Nucleus accumbens (tissue), 56 donors: ENCODE measurements around the gene WSCD1.

Experiments
- DNase-seq, 56 donors: peaks; one replicate each; lab custom pipeline; 2025; lab: John Stamatoyannopoulos, UW

WSCD1 gene

DNA sequence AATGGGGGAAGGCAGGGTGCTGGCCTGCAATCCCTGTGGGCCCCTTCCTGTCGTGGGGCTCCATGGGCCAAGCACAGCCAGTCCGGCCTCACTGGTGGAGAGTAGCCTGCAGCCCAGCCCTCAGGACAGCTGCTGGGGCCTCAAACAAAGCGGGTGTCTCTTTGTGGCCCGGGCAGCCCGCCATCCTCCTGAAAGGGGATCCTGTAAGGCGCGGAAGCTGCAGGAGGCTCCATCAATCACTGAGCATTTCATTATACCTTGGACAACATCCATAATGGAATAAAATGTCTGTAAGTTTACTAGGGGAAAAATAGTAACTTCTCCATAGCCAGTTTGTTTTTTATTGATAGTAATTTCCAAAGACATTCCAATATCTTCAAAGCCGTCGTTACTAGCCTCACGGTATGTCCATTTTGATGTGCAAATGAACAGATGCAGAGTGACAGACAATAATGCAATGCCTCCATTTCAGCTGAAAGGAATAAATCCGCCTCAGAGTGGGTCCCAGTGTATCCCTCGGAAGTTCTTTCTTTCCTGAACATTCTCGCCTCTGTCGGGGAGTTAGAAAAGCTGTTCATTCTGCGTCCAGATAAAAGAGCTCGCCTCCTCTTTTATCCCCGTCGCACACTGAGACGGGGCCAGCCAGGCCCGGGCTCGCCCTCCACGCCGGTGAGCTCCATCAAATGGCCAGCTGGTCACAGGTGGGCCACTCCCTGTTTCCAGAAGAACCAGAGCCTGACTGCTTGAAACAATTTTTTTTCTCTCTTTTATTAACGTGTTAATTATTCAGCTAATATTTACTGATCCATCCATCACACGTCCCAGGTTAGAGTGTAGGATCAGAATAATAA lies 14.4 kb downstream of the WSCD1 start:
- DNase-seq: peak in 55 of 56 donors; percentile 40 to 95 (median 84)

GRCh38 chr17:6085812-6086211 lies 15.6 kb downstream of the WSCD1 start:
- no peak for DNase-seq

GRCh38 chr17:6086603-6087400 lies 16.6 kb downstream of the WSCD1 start:
- peak in 1 of 56 donors; percentile 21 for DNase-seq

DNA sequence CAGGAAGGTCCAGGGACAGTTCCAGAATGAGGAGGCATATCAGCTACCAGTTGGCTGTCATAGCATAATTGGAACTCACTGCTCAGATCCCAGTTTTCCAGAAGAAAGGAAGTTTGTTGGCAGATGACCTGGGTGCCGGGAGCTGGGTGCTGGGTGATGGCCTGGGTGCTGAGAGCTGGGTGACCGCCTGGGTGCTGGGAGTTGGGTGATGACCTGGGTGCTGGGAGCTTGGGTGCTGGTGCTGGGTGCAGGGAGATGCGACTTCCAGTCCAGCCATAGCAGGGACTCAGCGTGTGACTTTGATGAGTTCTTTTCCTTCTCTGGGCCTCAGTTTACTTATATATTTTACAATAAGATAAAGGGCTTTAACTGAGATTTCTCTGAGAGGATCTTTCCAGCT lies 18.0 kb downstream of the WSCD1 start:
- no peak for DNase-seq

- no peak for DNase-seq
Observed at GRCh38 chr17:6090253-6090652, 20.1 kb downstream of the WSCD1 start.

DNA sequence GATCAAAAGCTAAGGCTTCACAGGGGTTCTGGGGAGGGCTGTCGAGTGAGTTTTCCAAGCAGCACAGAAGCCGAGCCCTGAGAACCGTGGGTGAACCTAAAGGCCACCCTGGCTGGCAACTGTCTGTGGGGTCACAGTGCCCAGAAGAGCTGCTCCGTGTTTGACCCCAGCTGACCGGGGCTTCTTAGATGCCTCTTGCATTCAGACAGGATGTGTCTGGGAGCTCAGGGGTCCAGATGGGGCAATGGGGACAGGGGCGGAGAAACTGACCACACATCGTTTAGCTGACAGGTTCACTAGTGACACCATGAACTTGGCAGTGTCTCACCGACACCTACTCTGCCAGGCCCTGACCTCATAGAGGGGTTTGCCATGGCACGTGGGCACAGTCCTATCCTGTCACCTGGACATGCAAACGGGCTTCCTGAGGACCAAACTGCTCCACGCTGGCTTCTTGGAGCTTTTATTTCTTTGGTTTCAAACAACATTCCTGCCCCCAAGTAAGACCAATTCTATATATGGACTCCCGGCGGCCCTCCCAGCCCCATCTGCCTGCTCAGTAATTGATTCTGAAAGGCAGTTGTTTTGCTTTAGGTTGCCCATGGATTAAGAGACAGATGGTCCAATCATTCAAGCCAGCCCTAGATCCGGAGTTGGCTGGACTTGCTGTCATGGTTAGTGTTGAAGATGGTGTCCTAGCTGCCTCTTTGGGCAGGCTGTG lies 22.2 kb downstream of the WSCD1 start:
- no peak for DNase-seq

- no peak for DNase-seq
Observed at GRCh38 chr17:6092903-6093468, 22.8 kb downstream of the WSCD1 start.

DNA sequence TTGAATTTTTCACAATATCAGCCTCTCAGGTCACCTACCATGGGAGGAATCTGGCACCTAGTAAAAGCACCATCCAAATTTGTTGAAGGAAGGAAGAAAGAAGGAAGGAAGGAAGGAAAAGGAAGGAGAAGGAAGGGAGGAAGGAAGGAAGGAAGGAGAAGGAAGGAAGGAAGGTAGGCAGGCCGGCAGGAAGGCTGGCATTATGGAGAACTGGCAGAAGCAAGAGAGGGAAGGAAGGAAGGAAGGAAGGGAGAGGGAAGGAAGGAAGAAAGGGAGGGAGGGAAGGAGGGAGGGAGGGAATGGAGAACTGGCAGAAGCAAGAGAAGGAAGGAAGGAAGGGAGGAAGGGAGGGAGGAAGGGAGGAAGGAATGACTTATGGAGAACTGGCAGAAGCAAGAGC lies 24.3 kb downstream of the WSCD1 start:
- no peak for DNase-seq

GRCh38 chr17:6094926-6095325 lies 24.7 kb downstream of the WSCD1 start:
- no peak for DNase-seq

GRCh38 chr17:6095501-6095900 lies 25.3 kb downstream of the WSCD1 start:
- no peak for DNase-seq

GRCh38 chr17:6096201-6097004 lies 26.2 kb downstream of the WSCD1 start:
- DNase-seq: no peak

DNA sequence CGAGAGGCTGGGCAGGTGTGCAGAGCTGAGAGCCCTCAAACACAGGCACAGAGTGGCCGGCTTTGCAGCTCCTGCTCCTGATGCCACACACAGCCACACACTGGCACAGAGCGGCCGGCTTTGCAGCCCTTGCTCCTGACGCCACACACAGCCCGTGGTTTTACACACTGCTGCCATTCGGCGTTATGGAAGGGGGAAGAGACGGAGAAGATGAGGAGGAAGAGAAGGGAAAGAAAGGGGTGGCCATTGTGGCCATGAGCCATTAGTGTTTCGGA lies 26.8 kb downstream of the WSCD1 start:
- DNase-seq: no peak

- no peak for DNase-seq
Observed at GRCh38 chr17:6098050-6098822, 28.1 kb downstream of the WSCD1 start.

DNA sequence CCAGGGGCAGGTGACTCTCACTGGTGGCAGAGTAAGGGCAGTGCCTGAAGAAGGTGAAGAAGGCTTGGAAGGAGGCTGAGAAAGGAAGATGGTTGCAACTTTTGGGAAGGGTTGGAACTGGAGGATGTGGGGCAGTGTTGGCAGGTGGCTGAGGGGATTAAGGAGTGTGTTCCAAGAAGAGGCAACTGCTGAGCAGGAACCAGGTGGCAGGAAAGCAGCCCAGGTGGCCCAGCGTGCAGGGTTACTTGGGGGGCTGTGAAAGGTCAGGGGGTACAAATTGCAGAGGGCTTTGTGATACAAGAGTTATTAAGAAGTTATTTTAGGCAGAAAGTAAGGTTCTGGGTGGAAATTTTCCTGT lies 28.6 kb downstream of the WSCD1 start:
- DNase-seq: no peak

GRCh38 chr17:6099492-6099891 lies 29.3 kb downstream of the WSCD1 start:
- DNase-seq: no peak

DNA sequence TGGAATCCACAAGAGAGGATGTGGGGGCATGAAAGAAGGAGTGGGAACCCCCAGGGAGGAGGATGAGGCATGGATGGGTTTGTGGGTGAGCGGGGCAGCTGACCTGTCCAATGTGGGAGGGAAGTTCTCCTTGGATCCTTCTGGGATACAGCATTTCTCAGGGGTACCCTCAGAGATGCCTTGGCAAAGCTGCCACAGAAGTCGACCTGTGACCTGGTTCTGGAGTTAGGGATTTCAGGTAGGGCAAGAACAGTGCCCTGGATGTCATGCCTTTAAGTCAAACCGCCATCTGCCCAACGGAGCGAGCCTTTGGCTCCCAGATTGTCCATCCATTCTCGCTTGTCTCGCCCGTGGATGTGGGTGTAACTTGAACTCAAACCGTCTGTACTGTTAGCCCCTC lies 30.0 kb downstream of the WSCD1 start:
- no peak for DNase-seq

DNA sequence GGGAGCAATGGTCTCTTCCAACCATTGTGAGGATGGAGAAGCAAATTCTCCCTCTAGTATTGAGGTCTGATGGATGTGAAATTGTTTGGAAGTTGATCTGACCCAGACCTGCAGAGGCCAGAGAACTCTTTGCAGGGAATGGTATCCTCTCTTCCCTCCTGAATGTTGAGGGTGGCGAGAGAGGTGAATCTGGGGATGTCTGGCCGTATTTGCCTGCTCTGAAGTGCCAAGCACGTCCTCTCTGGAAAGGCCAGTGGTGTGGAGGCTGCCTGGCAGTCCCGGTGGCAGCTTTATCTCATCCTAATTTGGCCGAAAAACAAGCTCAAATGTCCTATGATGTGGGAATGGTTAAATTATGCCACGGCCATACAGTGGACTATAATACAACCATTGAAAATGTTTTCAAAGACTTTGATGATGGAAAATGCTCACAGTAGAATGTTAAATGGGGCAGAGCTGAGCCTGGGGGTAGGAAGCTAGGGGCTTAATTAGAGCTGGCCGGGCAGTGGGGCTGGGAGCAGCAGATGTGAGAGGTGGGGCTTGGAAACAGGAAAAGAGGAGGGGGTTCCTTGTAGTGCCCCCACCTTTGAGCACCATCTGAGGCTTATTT lies 30.8 kb downstream of the WSCD1 start:
- DNase-seq: no peak

GRCh38 chr17:6101706-6102105 lies 31.5 kb downstream of the WSCD1 start:
- DNase-seq: no peak

DNA sequence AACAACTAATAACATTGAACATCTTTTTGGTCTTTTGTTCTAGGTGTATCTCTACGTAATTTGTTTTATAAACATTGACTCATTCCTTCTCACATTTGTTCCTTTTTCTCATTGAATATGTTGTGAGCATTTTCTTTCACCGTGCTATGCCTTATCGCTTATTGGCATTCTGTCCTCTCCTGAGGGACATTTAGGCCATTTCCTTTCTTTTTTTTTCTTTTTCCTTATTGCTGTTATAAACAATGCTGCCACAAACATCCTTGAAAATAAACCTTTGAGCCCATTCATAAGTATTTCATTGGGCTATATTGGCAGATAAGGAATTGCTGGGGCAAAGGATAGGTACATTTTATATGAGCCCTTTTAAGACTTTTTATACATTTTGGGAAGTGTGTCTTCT lies 32.4 kb downstream of the WSCD1 start:
- no peak for DNase-seq
